Pancreas (tissue), 10 donors: ENCODE results near the gene IPCEF1. TPM values are rescaled to one million over a fixed set of nuclear protein-coding genes. Genes with fewer than 3 reads are reported as not detected.

Source experiments
- ATAC-seq, 4 donors: fragments of 200-7000 bp; cut with Tn5 transposase; one replicate each; pipeline versions ENCODE4 v1.8.0 to v1.9.1; 2020; ENCODE audit warnings: mild to moderate bottlenecking in 4 of 4, moderate library complexity in 4 of 4
- DNase-seq, 6 donors: peaks; one replicate each; pipeline ENCODE4 v3.0.0-alpha.2; 2020
- FAIRE-seq: peaks from 2 replicates; lab custom pipeline; 2012; peaks lifted over from hg19 to GRCh38; lab: Jason Lieb, UNC
- H3K27ac ChIP-seq, 4 donors: fragments of 200-600 bp; sonication (generic); 1 replicate in 3 of 4; 2 replicates in 1 of 4; pipeline versions ENCODE4 v1.5.0 to v1.8.0; 2020
- H3K27me3 ChIP-seq, 4 donors: fragments of 200-600 bp; one replicate each; pipeline ENCODE4 v1.8.0; 2021
- H3K36me3 ChIP-seq, 3 donors: fragments of 200-600 bp; sonication (generic) in 1 of 3; one replicate each; pipeline versions ENCODE4 v1.5.0 to v1.8.0; 2020 to 2021
- H3K4me1 ChIP-seq, 3 donors: fragments of 200-600 bp; one replicate each; pipeline ENCODE4 v1.8.0; 2021
- H3K4me3 ChIP-seq, 4 donors: fragments of 200-600 bp; sonication (generic) in 2 of 4; one replicate each; pipeline versions ENCODE4 v1.5.0 to v1.8.0; 2020 to 2021
- H3K9me3 ChIP-seq, 4 donors: fragments of 200-600 bp; one replicate each; pipeline ENCODE4 v1.8.0; 2021
- CTCF ChIP-seq, 4 donors: fragments of 200-600 bp; sonication (generic) in 3 of 4; IDR thresholded peaks; one replicate each; pipeline versions ENCODE4 v1.5.0 to v1.8.0; 2021; ENCODE audit warnings: antibody characterized with exemption in 4 of 4
- WGBS, 2 donors: extraction: QIAGEN DNeasy Blood & Tissue Kit; methylation state at CpG; one replicate each; pipeline ENCODE4 v1.1.7; 2013; 5-methylcytosine and 5-hydroxymethylcytosine counted together
- intact Hi-C, 3 donors: fragments of 100-400 bp; cut with DNase I; formaldehyde crosslinking; loops; one replicate each; pipeline versions ENCODE4 v1.11.1 to v1.14.2; 2022
- polyA plus RNA-seq, 2 donors: library from polyadenylated mRNA; stranded (reverse); fragments of 200-250 nt; gene quantifications; one replicate each; pipeline ENCODE4 v1.2.3, GENCODE V29; 2013
- total RNA-seq, 6 donors: library from RNA; stranded (reverse); fragmentation: NEBNext Ultra II Directional in 4 of 6; extraction: Animal tissue kit (Norgen Biotek cat#: 25700) in 4 of 6; gene quantifications; one replicate each; pipeline versions ENCODE4 v1.2.1 to v1.2.4, GENCODE V29; 2021 to 2023
- donor health status: healthy with polysubstance abuse.
- donor health status: DM: no; HTN: no; CAD: no; lungs with moderate emphysema.
- donor health status: DM: no; HTN: no; CAD: no.
- donor health status: control.
- donor health status: control.
- donor health status: Bipolar disorder and iron deficiency.
- donor health status: DM: yes; HTN: yes; CAD: no.
- donor health status: DM: no; HTN: no; CAD: no.
- donor health status: DM: no; HTN: no; CAD: no.
- donor health status: DM: yes; HTN: yes; CAD: no.

IPCEF1 gene
- total and polyA plus RNA-seq, 8 donors, result 0.53 to 4.4 (median 1.8) TPM

- 76 to 78% methylated on average over 3 of the region's 3 CpGs for WGBS, 2 donors
- FAIRE-seq (no peak), ATAC-seq (no peak), DNase-seq (no peak)
- no peaks in the 10 kb centered on the region for H3K36me3 ChIP-seq
- no peaks in the 10 kb centered on the region for H3K4me1 ChIP-seq
- no peaks in the 10 kb centered on the region for H3K27me3 ChIP-seq
- H3K4me3 ChIP-seq, result no peak overlapping the region
- intact Hi-C loops, result no loop called here
- H3K9me3 ChIP-seq, result no peaks in the 10 kb centered on the region
- no peak overlapping the region for H3K27ac ChIP-seq
- TF ChIP-seq CTCF (IDR thresholded peaks at IDR 0.05), result no peak
Observed at GRCh38 chr6:154161689-154162088, 194.9 kb downstream of the IPCEF1 start.

- Histone ChIP-seq H3K27ac (no peak overlapping the region), H3K36me3 (no peaks in the 10 kb centered on the region), H3K4me3 (no peak overlapping the region), H3K27me3 (no peaks in the 10 kb centered on the region), H3K9me3 (no peaks in the 10 kb centered on the region), H3K4me1 (no peaks in the 10 kb centered on the region)
- 84% methylated on average over 2 of the region's 2 CpGs for WGBS, 2 donors
- FAIRE-seq (no peak), ATAC-seq (no peak), DNase-seq (no peak)
- TF ChIP-seq CTCF (IDR thresholded peaks at IDR 0.05), result no peak
- intact Hi-C loops, result loop anchor here in 2 of 3 donors (5.0 to 10.0 kb wide), 2 partner anchors 116 to 118 kb away; no protein-coding TSS in a partner anchor
Observed at GRCh38 chr6:154159126-154159525, 197.5 kb downstream of the IPCEF1 start.

GRCh38 chr6:154157706-154158105 is 198.9 kb downstream of the IPCEF1 start:
- no peak overlapping the region for H3K27ac ChIP-seq
- intact Hi-C loops, result loop anchor here in 2 of 3 donors (5.0 to 10.0 kb wide), 2 partner anchors 117 to 120 kb away; no protein-coding TSS in a partner anchor
- H3K9me3 ChIP-seq, result no peaks in the 10 kb centered on the region
- no peak overlapping the region for H3K4me3 ChIP-seq
- TF ChIP-seq CTCF (IDR thresholded peaks at IDR 0.05), result no peak
- FAIRE-seq, result no peak
- DNase-seq, result no peak
- no peaks in the 10 kb centered on the region for H3K4me1 ChIP-seq
- no peaks in the 10 kb centered on the region for H3K27me3 ChIP-seq
- no peaks in the 10 kb centered on the region for H3K36me3 ChIP-seq
- ATAC-seq, result no peak

- ATAC-seq (peak in 3 of 4 donors; percentile 13 to 35 (median 30)), DNase-seq (no peak), FAIRE-seq (no peak)
- intact Hi-C loops, result loop anchor here in 2 of 3 donors (5.0 to 10.0 kb wide), 2 partner anchors 118 to 120 kb away; no protein-coding TSS in a partner anchor
- Histone ChIP-seq H3K36me3 (no peaks in the 10 kb centered on the region), H3K27me3 (no peaks in the 10 kb centered on the region), H3K4me3 (no peak overlapping the region), H3K4me1 (no peaks in the 10 kb centered on the region), H3K9me3 (no peaks in the 10 kb centered on the region), H3K27ac (no peak overlapping the region)
- WGBS, 2 donors, result 62 to 74% methylated on average over 4 of the region's 4 CpGs
- TF ChIP-seq CTCF (IDR thresholded peaks at IDR 0.05), result no peak
Observed at GRCh38 chr6:154157082-154157481, 199.5 kb downstream of the IPCEF1 start.

GRCh38 chr6:154156135-154156896 is 200.3 kb downstream of the IPCEF1 start:
- no peaks in the 10 kb centered on the region for H3K27me3 ChIP-seq
- H3K27ac ChIP-seq, result peak overlapping the region in 1 of 4 donors; percentile 15
- peak; percentile 40 to 86 (median 80) for ATAC-seq
- H3K36me3 ChIP-seq, result no peaks in the 10 kb centered on the region
- 76 to 78% methylated on average over 11 of the region's 11 CpGs for WGBS, 2 donors
- H3K4me1 ChIP-seq, result no peaks in the 10 kb centered on the region
- no peak for FAIRE-seq
- DNase-seq, result peak in 3 of 6 donors; percentile 22 to 46 (median 40)
- no peaks in the 10 kb centered on the region for H3K9me3 ChIP-seq
- H3K4me3 ChIP-seq, result no peak overlapping the region
- TF ChIP-seq CTCF (IDR thresholded peaks at IDR 0.05), result peak in 1 of 4 donors; percentile 21
- intact Hi-C loops, result loop anchor here in 2 of 3 donors (5.0 to 10.0 kb wide), 2 partner anchors 118 to 121 kb away; no protein-coding TSS in a partner anchor
